PFSK-1 (cell line): ENCODE measurements around the gene RAMP2.

Experiments used
- POLR2AphosphoS5 ChIP-seq: IDR thresholded peaks from 2 replicates; pipeline ENCODE4 v1.6.1; 2012; ENCODE audit warnings: low read depth, mild to moderate bottlenecking, control low read depth, low read length, moderate library complexity
- REST ChIP-seq, 2 experiments: IDR thresholded peaks; 2 replicates each; pipeline versions ENCODE4 v1.6.1 to v1.8.0; 2011 to 2012; ENCODE audit warnings: low read depth in 2 of 2, low read length in 2 of 2, control low read depth in 1 of 2, inconsistent platforms in 1 of 2, mild to moderate bottlenecking in 1 of 2, moderate library complexity in 1 of 2; ENCODE audit not compliant: insufficient read depth in 1 of 2
- SIN3A ChIP-seq: IDR thresholded peaks from 2 replicates; pipeline ENCODE4 v1.6.1; 2012; ENCODE audit warnings: mild to moderate bottlenecking, low read length, moderate library complexity, borderline replicate concordance; ENCODE audit not compliant: insufficient read depth
- TAF1 ChIP-seq: IDR thresholded peaks from 2 replicates; pipeline ENCODE4 v1.6.1; 2012; ENCODE audit warnings: low read length, control low read depth, borderline replicate concordance; ENCODE audit not compliant: insufficient read depth

- TF ChIP-seq POLR2AphosphoS5 (no peak), TAF1 (no peak), SIN3A (no peak), REST (IDR thresholded peaks at IDR 0.05; ENCODE audit: insufficient read depth in 1 of 2, low read depth in 2 of 2, low read length in 2 of 2) (no peak)
Measured at GRCh38 chr17:42740699-42741098, 20.3 kb upstream of the RAMP2 start.
